ENCODE results near the gene CLNK. TPM values are rescaled to one million over a fixed set of nuclear protein-coding genes. Genes with fewer than 3 reads are reported as not detected.
A peak's percentile ranks its signal among the peaks of the same experiment; 100 is the strongest.

CLNK gene
- total RNA-seq, 1 donor from 2014 or later = not detected

GRCh38 chr4:10587296-10587695, 97.3 kb downstream of the CLNK start:
- no peaks in the 10 kb centered on the region for H3K9me3 Mint-ChIP-seq (ENCODE audit: low read depth)
- no peak overlapping the region for H3K27ac Mint-ChIP-seq (ENCODE audit: unreplicated experiment)
- H3K36me3 Mint-ChIP-seq (ENCODE audit: low read depth) = no peaks in the 10 kb centered on the region
- H3K4me3 Mint-ChIP-seq (ENCODE audit: unreplicated experiment) = no peak overlapping the region
- H3K4me1 Mint-ChIP-seq (ENCODE audit: low read depth) = peaks cover 26% of the 10 kb centered on the region
- no peak for DNase-seq (ENCODE audit: low spot score)
- TF ChIP-seq CTCF (IDR thresholded peaks at IDR 0.05) = no peak
- H3K27me3 Mint-ChIP-seq (ENCODE audit: low read depth) = no peaks in the 10 kb centered on the region

- Mint-ChIP-seq H3K27me3 (ENCODE audit: low read depth) (peaks cover 7% of the 10 kb centered on the region), H3K4me3 (ENCODE audit: unreplicated experiment) (peak overlapping the region; percentile 23), H3K9me3 (ENCODE audit: low read depth) (no peaks in the 10 kb centered on the region), H3K27ac (ENCODE audit: unreplicated experiment) (peak overlapping the region; percentile 45), H3K4me1 (ENCODE audit: low read depth) (peaks cover 15% of the 10 kb centered on the region), H3K36me3 (ENCODE audit: low read depth) (no peaks in the 10 kb centered on the region)
- DNase-seq (ENCODE audit: low spot score) = no peak
- no peak for TF ChIP-seq CTCF (IDR thresholded peaks at IDR 0.05)
Observed at GRCh38 chr4:10584042-10584441, 100.5 kb downstream of the CLNK start.

GRCh38 chr4:10582951-10583350, 101.6 kb downstream of the CLNK start:
- no peak for TF ChIP-seq CTCF (IDR thresholded peaks at IDR 0.05)
- no peaks in the 10 kb centered on the region for H3K9me3 Mint-ChIP-seq (ENCODE audit: low read depth)
- DNase-seq (ENCODE audit: low spot score) = no peak

GRCh38 chr4:10582059-10582686, 102.4 kb downstream of the CLNK start:
- DNase-seq (ENCODE audit: low spot score) = no peak
- Mint-ChIP-seq H3K36me3 (ENCODE audit: low read depth) (no peaks in the 10 kb centered on the region), H3K4me3 (ENCODE audit: unreplicated experiment) (no peak overlapping the region), H3K9me3 (ENCODE audit: low read depth) (no peaks in the 10 kb centered on the region), H3K4me1 (ENCODE audit: low read depth) (peaks cover 15% of the 10 kb centered on the region), H3K27me3 (ENCODE audit: low read depth) (peaks cover 13% of the 10 kb centered on the region), H3K27ac (ENCODE audit: unreplicated experiment) (no peak overlapping the region)
- peak; percentile 98 for TF ChIP-seq CTCF (IDR thresholded peaks at IDR 0.05)

More at GRCh38 chr4:10582951-10583350, 101.6 kb downstream of the CLNK start:
- Mint-ChIP-seq H3K27me3 (ENCODE audit: low read depth) (peaks cover 9% of the 10 kb centered on the region), H3K4me3 (ENCODE audit: unreplicated experiment) (no peak overlapping the region), H3K4me1 (ENCODE audit: low read depth) (peaks cover 15% of the 10 kb centered on the region), H3K27ac (ENCODE audit: unreplicated experiment) (no peak overlapping the region), H3K36me3 (ENCODE audit: low read depth) (no peaks in the 10 kb centered on the region)

- Mint-ChIP-seq H3K9me3 (ENCODE audit: low read depth) (no peaks in the 10 kb centered on the region), H3K36me3 (ENCODE audit: low read depth) (no peaks in the 10 kb centered on the region)
Observed at GRCh38 chr4:10581022-10581421, 103.5 kb downstream of the CLNK start.

More at GRCh38 chr4:10581022-10581421, 103.5 kb downstream of the CLNK start:
- H3K27me3 Mint-ChIP-seq (ENCODE audit: low read depth) = peaks cover 21% of the 10 kb centered on the region
- TF ChIP-seq CTCF (IDR thresholded peaks at IDR 0.05) = no peak
- no peak for DNase-seq (ENCODE audit: low spot score)
- no peak overlapping the region for H3K27ac Mint-ChIP-seq (ENCODE audit: unreplicated experiment)
- peaks cover 15% of the 10 kb centered on the region for H3K4me1 Mint-ChIP-seq (ENCODE audit: low read depth)
- H3K4me3 Mint-ChIP-seq (ENCODE audit: unreplicated experiment) = no peak overlapping the region
